GM19468 (cell line): ENCODE results near the gene IGSF23.
"Not testable (repeated sequence)": the region's sequence is repeated elsewhere in the genome, so short reads cannot be mapped to it uniquely, and the experiment has no call there.

Source experiments
- ATAC-seq: cut with Tn5 transposase; IDR thresholded peaks from one replicate; pipeline ENCODE4 v1.9.1; 2021; ENCODE audit warnings: mild to moderate bottlenecking, moderate library complexity, moderate number of reproducible peaks; ENCODE audit not compliant: unreplicated experiment; ENCODE audit errors: extremely low read depth

Gene IGSF23

DNA sequence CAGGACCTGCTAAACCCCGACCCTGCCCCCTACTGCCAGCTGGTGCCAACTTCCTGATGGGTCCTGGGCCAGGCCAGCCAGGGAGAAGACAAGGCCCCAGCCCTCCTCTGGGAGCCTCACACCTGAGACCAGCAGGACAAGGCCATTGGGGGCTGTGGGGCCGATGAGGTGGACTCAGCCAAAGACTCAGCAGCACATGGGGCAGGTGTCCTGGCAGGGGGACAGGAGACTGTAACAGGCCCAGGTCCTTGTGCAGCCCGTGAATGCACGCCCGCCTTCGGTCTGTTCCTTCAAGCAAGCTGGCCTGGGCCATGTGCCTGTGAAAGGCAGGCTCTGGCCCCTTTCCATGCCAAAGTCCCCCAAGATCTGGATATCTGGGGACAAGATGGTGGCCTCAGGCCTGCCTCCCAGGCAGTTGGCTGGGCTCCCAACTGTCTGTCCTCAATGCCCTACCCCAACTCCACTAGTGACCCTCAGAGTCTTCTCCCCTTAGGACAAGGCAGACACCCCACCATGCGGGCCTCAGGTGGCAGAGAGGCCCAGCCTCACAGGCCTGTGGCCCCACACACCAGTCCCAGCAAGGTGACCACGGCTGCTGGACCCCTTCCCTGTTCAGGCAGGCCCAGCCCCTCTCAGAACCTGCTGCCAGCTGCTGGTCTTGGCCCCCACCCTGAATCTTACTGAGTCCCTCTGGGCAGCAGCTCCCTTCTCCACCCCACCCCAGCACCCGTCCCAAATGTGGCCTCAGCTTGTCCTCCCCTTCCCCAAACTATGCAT lies 70.3 kb downstream of the IGSF23 start:
- ATAC-seq: no peak

DNA sequence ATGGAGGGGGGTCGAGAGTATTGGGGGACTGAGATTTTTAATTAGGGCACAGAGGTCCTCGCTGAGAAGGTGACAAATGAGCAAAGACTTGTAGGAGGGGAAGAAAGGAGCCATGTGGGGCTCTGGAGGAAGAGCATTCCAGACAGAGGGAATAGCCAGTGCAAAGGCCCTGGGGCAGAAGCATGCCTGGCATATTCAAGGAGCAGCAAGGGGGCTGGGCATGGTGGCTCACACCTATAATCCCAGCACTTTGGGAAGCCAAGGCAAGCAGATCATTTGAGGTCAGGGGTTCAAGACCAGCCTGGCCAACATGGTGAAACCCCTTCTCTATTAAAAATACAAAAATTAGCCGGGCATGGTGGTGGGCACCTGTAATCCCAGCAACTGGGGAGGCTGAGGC lies 71.0 kb downstream of the IGSF23 start:
- ATAC-seq: not testable (repeated sequence)

DNA sequence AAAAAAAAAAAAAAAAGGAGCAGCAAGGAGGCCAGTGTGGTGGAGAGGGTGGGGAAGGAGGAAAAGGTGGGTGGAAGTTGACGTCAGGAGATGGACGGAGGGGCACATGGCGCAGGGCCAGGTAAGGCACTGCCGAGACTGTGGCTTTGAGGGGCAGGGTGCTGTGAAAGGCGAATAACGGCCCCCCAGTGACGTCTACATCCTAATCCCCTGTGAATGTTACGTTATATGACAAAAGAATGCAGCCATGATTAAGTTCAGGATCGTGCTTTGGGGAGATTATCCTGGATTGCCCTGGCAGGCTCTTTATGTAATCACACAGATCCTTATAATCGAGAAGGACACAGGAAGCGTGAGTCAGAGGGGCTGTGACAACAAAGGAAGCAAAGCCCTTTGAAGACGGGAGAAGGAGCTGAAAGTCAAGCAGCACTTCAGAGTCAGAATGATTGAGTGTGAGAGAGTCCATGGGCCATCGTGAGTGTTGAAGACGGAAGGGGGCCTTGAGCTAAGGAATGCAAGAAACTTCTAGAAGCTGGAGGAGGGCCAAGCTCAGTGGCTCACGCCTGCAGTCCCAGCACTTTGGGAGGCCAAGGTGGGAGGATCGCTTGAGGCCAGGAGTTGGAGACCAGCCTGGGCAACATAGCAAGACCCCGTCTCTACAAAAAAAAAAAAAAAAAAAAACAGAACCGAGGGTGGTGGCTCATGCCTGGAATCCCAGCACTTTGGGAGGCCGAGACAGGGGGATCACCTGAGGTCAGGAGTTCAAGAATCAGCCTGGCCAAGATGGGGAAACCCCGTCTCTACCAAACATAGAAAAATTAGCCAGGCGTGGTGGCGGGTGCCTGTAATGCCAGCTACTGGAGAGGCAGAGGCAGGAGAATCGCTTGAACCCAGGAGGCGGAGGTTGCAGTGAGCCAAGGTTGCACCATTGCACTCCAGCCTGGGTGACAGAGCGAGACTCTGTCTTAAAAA lies 71.8 kb downstream of the IGSF23 start:
- no peak for ATAC-seq

DNA sequence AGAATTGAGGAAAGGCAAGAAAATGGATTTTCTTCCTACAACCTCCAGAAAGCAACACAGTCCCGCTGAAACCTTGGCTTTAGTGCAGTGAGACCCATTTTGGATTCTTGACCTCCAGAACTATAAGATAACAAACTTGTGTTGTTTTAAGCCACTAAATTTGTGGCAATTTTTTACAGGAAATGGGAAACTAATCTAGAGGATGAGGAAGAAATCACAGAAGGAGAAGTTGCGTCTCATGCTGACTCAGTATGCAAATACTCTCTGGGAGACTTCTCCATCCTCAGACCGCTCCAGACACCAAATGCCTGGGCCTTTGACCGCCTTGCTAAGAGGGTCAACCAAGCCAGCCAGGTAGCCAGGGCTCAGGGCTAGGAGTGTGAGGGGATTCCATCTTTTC lies 72.5 kb downstream of the IGSF23 start:
- ATAC-seq: no peak
